ENCODE data around the gene MTOR. TPM values are rescaled to one million over a fixed set of nuclear protein-coding genes. Genes with fewer than 3 reads are reported as not detected.

The MTOR gene
- total RNA-seq, 4 donors from 2014 or later, result 40.4 to 51.4 (median 49.6) TPM

DNA sequence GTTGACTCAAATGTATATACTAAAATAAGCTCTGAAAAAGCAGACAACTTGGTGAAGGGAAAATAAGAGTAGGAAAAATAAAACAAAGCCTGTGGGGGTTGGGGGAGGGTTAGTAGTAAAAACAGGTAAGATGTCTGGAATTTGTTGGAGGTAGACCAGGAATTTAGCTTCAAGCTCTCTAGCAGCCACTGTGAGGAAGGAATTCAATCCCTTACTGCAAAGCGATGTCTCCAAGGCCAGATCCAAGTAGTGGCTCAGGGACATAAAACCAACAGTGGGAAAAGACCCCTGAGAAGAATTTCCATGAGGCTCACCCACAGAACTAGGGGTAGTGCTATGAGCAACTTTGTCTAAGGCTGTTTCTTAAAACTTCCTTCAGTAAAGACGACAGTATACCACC, 65.4 kb downstream of the MTOR start:
- no peaks in the 10 kb centered on the region for H3K9me3 ChIP-seq
- no peak overlapping the region for H3K4me3 ChIP-seq
- peak overlapping the region in 2 of 4 donors; percentile 21 to 57 for H3K27ac ChIP-seq
- peaks cover 0 to 85% (median 16%) of the 10 kb centered on the region in 3 donors for H3K36me3 ChIP-seq
- no peak for DNase-seq (ENCODE audit: low spot score in 2 of 2)
- H3K4me1 ChIP-seq, result peaks cover 0 to 36% (median 3%) of the 10 kb centered on the region in 4 donors
- no peaks in the 10 kb centered on the region for H3K27me3 ChIP-seq
- WGBS, 2 donors, result 50 to 53% methylated on average over 2 of the region's 2 CpGs
- TF ChIP-seq, protein P1, sequence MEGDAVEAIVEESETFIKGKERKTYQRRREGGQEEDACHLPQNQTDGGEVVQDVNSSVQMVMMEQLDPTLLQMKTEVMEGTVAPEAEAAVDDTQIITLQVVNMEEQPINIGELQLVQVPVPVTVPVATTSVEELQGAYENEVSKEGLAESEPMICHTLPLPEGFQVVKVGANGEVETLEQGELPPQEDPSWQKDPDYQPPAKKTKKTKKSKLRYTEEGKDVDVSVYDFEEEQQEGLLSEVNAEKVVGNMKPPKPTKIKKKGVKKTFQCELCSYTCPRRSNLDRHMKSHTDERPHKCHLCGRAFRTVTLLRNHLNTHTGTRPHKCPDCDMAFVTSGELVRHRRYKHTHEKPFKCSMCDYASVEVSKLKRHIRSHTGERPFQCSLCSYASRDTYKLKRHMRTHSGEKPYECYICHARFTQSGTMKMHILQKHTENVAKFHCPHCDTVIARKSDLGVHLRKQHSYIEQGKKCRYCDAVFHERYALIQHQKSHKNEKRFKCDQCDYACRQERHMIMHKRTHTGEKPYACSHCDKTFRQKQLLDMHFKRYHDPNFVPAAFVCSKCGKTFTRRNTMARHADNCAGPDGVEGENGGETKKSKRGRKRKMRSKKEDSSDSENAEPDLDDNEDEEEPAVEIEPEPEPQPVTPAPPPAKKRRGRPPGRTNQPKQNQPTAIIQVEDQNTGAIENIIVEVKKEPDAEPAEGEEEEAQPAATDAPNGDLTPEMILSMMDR (IDR thresholded peaks at IDR 0.05), result no peak
- TF ChIP-seq EP300 (IDR thresholded peaks at IDR 0.05), result no peak
- no peak for TF ChIP-seq POLR2A (IDR thresholded peaks at IDR 0.05)

GRCh38 chr1:11194407-11195176, 67.8 kb downstream of the MTOR start:
- 80 to 86% methylated on average over 14 of the region's 14 CpGs for WGBS, 2 donors
- no peaks in the 10 kb centered on the region for H3K9me3 ChIP-seq
- H3K36me3 ChIP-seq, result peaks cover 0 to 81% (median 12%) of the 10 kb centered on the region in 3 donors

GRCh38 chr1:11193376-11193775, 69.0 kb downstream of the MTOR start:
- no peaks in the 10 kb centered on the region for H3K9me3 ChIP-seq
- peaks cover 0 to 73% (median 11%) of the 10 kb centered on the region in 3 donors for H3K36me3 ChIP-seq
- TF ChIP-seq POLR2A (IDR thresholded peaks at IDR 0.05), result no peak
- TF ChIP-seq, protein P1 (IDR thresholded peaks at IDR 0.05), result no peak
- TF ChIP-seq EP300 (IDR thresholded peaks at IDR 0.05), result no peak
- H3K4me1 ChIP-seq, result peaks cover 0 to 44% (median 1%) of the 10 kb centered on the region in 4 donors
- peak overlapping the region in 2 of 4 donors; percentile 19 to 59 for H3K4me3 ChIP-seq
- peak overlapping the region in 2 of 4 donors; percentile 67 to 87 for H3K27ac ChIP-seq
- WGBS, 2 donors, result 84 to 89% methylated on average over 10 to 11 of the region's 11 CpGs
- no peak for DNase-seq (ENCODE audit: low spot score in 2 of 2)
- H3K27me3 ChIP-seq, result no peaks in the 10 kb centered on the region

More at GRCh38 chr1:11194407-11195176, 67.8 kb downstream of the MTOR start:
- H3K27me3 ChIP-seq, result no peaks in the 10 kb centered on the region
- peaks cover 0 to 43% (median 3%) of the 10 kb centered on the region in 4 donors for H3K4me1 ChIP-seq
- peak overlapping the region in 1 of 4 donors; percentile 59 for H3K4me3 ChIP-seq
- peak overlapping the region in 2 of 4 donors; percentile 71 to 87 for H3K27ac ChIP-seq
- TF ChIP-seq, protein P1 (IDR thresholded peaks at IDR 0.05), result no peak
- no peak for TF ChIP-seq EP300 (IDR thresholded peaks at IDR 0.05)
- no peak for TF ChIP-seq POLR2A (IDR thresholded peaks at IDR 0.05)
- DNase-seq (ENCODE audit: low spot score in 2 of 2), result no peak

DNA sequence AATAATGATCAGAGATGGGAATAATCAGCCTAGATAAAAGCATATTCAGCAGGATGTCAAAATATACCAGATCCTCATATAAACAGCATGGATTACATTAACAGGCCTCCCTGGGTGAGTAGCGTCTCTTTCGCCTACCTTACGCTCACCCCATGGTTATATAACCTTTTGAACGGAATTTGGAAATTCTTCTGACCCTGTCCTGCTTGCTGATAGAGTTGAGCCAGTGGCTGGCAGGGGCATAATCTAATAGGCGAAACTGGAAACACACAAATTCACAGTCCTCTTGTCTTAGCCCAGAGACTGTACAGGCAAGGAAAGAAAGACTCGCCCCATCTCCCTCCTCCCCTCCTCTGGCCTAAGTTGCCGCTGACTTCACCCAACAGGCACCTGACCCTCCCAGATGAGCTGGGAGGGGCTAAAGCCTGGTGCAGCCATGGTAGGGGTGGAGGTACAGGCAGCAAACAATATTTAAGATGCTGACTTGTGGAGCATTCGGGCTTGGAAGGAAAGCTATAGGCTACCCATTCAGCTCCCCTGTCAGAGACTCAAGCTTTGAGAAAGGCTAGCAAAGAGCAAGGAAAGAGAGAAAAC, 73.4 kb downstream of the MTOR start, which contains the start of gene ANGPTL7:
Gene ANGPTL7, plus strand, starts transcription at position 498 of the 594 bp plus-strand sequence. CDS start 225 bp downstream, outside the sequence.
- no peaks in the 10 kb centered on the region for H3K9me3 ChIP-seq
- peaks cover 0 to 70% (median 21%) of the 10 kb centered on the region in 4 donors for H3K4me1 ChIP-seq
- H3K27ac ChIP-seq, result peak within 1 kb of the TSS; percentile 75 to 89 (median 82)
- H3K4me3 ChIP-seq, result peak within 1 kb of the TSS; percentile 34 to 59 (median 38)
- 39 to 51% methylated on average over 8 of the region's 8 CpGs for WGBS, 2 donors
- peaks cover 0 to 42% (median 11%) of the 10 kb centered on the region in 3 donors for H3K36me3 ChIP-seq
- H3K27me3 ChIP-seq, result no peaks in the 10 kb centered on the region
- TF ChIP-seq, protein P1 (IDR thresholded peaks at IDR 0.05), result no peak
- TF ChIP-seq EP300 (IDR thresholded peaks at IDR 0.05) (peak in 1 of 2 donors; percentile 92), POLR2A (IDR thresholded peaks at IDR 0.05) (peak in 1 of 2 donors; percentile 79)
- DNase-seq (ENCODE audit: low spot score in 2 of 2), result peak; percentile 44 to 69
